NT2/D1 (cell line): ENCODE data around the gene HOXD10.

Experiments
- YY1 ChIP-seq: IDR thresholded peaks from 2 replicates; pipeline ENCODE4 v1.6.1; 2011; ENCODE audit not compliant: insufficient read length, insufficient read depth
- ZNF274 ChIP-seq: IDR thresholded peaks from 2 replicates; pipeline ENCODE4 v1.6.1; 2011; ENCODE audit warnings: mild to moderate bottlenecking, low read depth, low read length

GRCh38 chr2:176146645-176147044 is 30.1 kb downstream of the HOXD10 start:
- TF ChIP-seq ZNF274 (no peak), YY1 (no peak)
